Ascending aorta (tissue), 2 donors: ENCODE data around the gene SLC25A26. TPM values are rescaled to one million over a fixed set of nuclear protein-coding genes. Genes with fewer than 3 reads are reported as not detected.

Experiments
- DNase-seq, 2 donors: peaks; one replicate each; pipeline ENCODE4 v3.0.0-alpha.2; 2019; ENCODE audit warnings: low spot score in 2 of 2
- H3K27ac ChIP-seq, 2 donors: fragments of 200-600 bp; sonication (generic); one replicate each; pipeline ENCODE4 v1.5.1; 2016 to 2017; ENCODE audit warnings: mild to moderate bottlenecking in 1 of 2
- H3K27me3 ChIP-seq: fragments of 200-600 bp; sonication (generic); one replicate; pipeline ENCODE4 v1.5.1; 2017
- H3K36me3 ChIP-seq, 2 donors: fragments of 200-600 bp; sonication (generic); one replicate each; pipeline ENCODE4 v1.5.1; 2016
- H3K4me1 ChIP-seq, 2 donors: fragments of 200-600 bp; sonication (generic); one replicate each; pipeline ENCODE4 v1.5.1; 2016 to 2017; ENCODE audit warnings: mild to moderate bottlenecking in 1 of 2
- H3K4me3 ChIP-seq, 2 donors: fragments of 200-600 bp; sonication (generic); one replicate each; pipeline ENCODE4 v1.5.1; 2016 to 2017; ENCODE audit warnings: mild to moderate bottlenecking in 1 of 2
- H3K9me3 ChIP-seq, 2 donors: fragments of 200-600 bp; sonication (generic); one replicate each; pipeline ENCODE4 v1.5.1; 2016
- intact Hi-C: fragments of 100-400 bp; cut with DNase I; formaldehyde crosslinking; loops from one replicate; pipeline ENCODE4 v1.15.1; 2023
- total RNA-seq: library from RNA; depleted of rRNA; stranded (reverse); fragments of >200 nt; gene quantifications from one replicate; pipeline ENCODE4 v1.1.0, GENCODE V29; 2016
- TF ChIP-seq, protein P1 (sequence below), 3 experiments: fragments of 200-600 bp in 2 of 3; fragments of 450-650 bp in 1 of 3; sonication (generic) in 2 of 3; IDR thresholded peaks; one replicate each; pipeline ENCODE4 v1.5.1; 2016 to 2019; ENCODE audit warnings: antibody characterized with exemption in 3 of 3, mild to moderate bottlenecking in 1 of 3, moderate library complexity in 1 of 3

The SLC25A26 gene
- total RNA-seq, 1 donor from 2014 or later, result 11.7 TPM

DNA sequence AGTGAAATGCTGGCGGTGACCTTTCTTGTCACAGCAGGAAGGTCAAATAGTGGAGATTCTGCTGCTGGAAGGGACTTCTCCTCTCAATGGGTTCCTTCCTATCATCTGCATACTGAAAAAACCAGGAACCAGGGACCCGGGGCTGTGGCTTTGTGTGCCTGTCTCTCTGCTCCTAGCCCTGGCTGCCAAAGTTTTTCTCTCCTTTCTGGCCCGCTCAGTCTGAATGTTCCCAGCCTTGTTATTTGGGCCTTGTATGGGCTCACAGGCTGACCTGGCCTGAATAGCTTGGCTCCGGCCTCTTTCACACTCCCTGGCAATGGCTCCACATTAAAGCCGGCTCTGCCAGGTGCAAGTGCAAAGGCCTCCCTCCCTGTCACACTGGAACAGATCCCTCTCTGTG is 185.4 kb downstream of the SLC25A26 start:
- H3K27me3 ChIP-seq, result no peaks in the 10 kb centered on the region
- H3K9me3 ChIP-seq, result no peaks in the 10 kb centered on the region
- H3K27ac ChIP-seq, result peak overlapping the region; percentile 80 to 93
- peak overlapping the region in 1 of 2 donors; percentile 34 for H3K4me3 ChIP-seq
- intact Hi-C loops, result loop anchor here (2.0 to 10.0 kb wide), 6 partner anchors 36 to 417 kb away; partner anchors contain the start of gene LRIG1
- peak in 1 of 2 donors; percentile 70 for DNase-seq
- H3K36me3 ChIP-seq, result peaks cover 29 to 30% of the 10 kb centered on the region in 2 donors
- H3K4me1 ChIP-seq, result peaks cover 31 to 70% of the 10 kb centered on the region in 2 donors
- TF ChIP-seq, protein P1, sequence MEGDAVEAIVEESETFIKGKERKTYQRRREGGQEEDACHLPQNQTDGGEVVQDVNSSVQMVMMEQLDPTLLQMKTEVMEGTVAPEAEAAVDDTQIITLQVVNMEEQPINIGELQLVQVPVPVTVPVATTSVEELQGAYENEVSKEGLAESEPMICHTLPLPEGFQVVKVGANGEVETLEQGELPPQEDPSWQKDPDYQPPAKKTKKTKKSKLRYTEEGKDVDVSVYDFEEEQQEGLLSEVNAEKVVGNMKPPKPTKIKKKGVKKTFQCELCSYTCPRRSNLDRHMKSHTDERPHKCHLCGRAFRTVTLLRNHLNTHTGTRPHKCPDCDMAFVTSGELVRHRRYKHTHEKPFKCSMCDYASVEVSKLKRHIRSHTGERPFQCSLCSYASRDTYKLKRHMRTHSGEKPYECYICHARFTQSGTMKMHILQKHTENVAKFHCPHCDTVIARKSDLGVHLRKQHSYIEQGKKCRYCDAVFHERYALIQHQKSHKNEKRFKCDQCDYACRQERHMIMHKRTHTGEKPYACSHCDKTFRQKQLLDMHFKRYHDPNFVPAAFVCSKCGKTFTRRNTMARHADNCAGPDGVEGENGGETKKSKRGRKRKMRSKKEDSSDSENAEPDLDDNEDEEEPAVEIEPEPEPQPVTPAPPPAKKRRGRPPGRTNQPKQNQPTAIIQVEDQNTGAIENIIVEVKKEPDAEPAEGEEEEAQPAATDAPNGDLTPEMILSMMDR (IDR thresholded peaks at IDR 0.05), result no peak

GRCh38 chr3:66406831-66407610 is 186.2 kb downstream of the SLC25A26 start:
- Histone ChIP-seq H3K4me1 (peaks cover 22 to 62% of the 10 kb centered on the region in 2 donors), H3K9me3 (no peaks in the 10 kb centered on the region), H3K27me3 (no peaks in the 10 kb centered on the region), H3K36me3 (peaks cover 31 to 36% of the 10 kb centered on the region in 2 donors), H3K4me3 (no peak overlapping the region), H3K27ac (peak overlapping the region; percentile 80 to 93)
- TF ChIP-seq, protein P1 (IDR thresholded peaks at IDR 0.05), result no peak
- DNase-seq, result peak in 1 of 2 donors; percentile 61
- intact Hi-C loops, result loop anchor here (2.0 to 10.0 kb wide), 6 partner anchors 35 to 416 kb away; partner anchors contain the start of gene LRIG1

- Histone ChIP-seq H3K4me1 (peaks cover 19 to 55% of the 10 kb centered on the region in 2 donors), H3K9me3 (no peaks in the 10 kb centered on the region), H3K4me3 (no peak overlapping the region), H3K36me3 (peaks cover 38 to 43% of the 10 kb centered on the region in 2 donors), H3K27ac (peak overlapping the region; percentile 80 to 93), H3K27me3 (no peaks in the 10 kb centered on the region)
- DNase-seq, result peak in 1 of 2 donors; percentile 82
- TF ChIP-seq, protein P1 (IDR thresholded peaks at IDR 0.05), result peak; percentile 80 to 91 (median 87)
- intact Hi-C loops, result loop anchor here (2.0 to 10.0 kb wide), 6 partner anchors 35 to 415 kb away; partner anchors contain the start of gene LRIG1
These were observed 186.9 kb downstream of the SLC25A26 start for GRCh38 chr3:66407611-66408218.

- intact Hi-C loops, result loop anchor here (5.0 to 10.0 kb wide), 3 partner anchors 32 to 315 kb away; no protein-coding TSS in a partner anchor
- Histone ChIP-seq H3K27ac (peak overlapping the region; percentile 37 to 49), H3K4me1 (peaks cover 11 to 37% of the 10 kb centered on the region in 2 donors), H3K27me3 (no peaks in the 10 kb centered on the region), H3K4me3 (no peak overlapping the region), H3K9me3 (no peaks in the 10 kb centered on the region), H3K36me3 (peaks cover 46 to 56% of the 10 kb centered on the region in 2 donors)
- TF ChIP-seq, protein P1 (IDR thresholded peaks at IDR 0.05), result no peak
- peak in 1 of 2 donors; percentile 59 for DNase-seq
These were observed 189.3 kb downstream of the SLC25A26 start for GRCh38 chr3:66409771-66410754.

DNA sequence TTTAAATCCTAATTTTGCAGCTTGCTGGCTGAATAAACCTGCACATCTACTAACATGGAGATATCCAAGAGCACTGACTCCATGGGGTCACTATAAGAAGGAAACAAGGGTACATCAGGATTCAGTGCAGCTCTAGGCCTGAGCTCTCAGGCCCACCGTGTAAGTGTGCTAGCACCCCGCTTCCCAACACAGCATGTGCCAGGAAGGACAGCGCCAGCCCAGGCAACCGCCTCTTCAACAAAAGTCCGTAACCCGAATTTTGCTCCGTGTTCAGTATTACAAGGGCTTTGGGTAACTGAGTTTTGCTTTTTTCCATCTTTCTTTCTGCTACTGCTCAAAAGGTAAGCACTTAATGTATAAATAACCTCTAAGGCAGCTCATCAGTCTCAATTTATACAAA is 190.2 kb downstream of the SLC25A26 start:
- Histone ChIP-seq H3K27me3 (no peaks in the 10 kb centered on the region), H3K27ac (no peak overlapping the region), H3K4me1 (peaks cover 6 to 29% of the 10 kb centered on the region in 2 donors), H3K36me3 (peaks cover 42 to 63% of the 10 kb centered on the region in 2 donors), H3K4me3 (no peak overlapping the region), H3K9me3 (no peaks in the 10 kb centered on the region)
- intact Hi-C loops, result no loop called here
- TF ChIP-seq, protein P1 (IDR thresholded peaks at IDR 0.05), result no peak
- peak in 1 of 2 donors; percentile 5 for DNase-seq
